OCI-LY3 (cell line): Measurements from ENCODE around the gene LRRC23.

Experiments used
- EZH2phosphoT487 ChIP-seq: fragments of 200-600 bp; shearing (Covaris generic); IDR thresholded peaks from 2 replicates; pipeline ENCODE4 v1.6.1; 2018; ENCODE audit warnings: antibody characterized with exemption, mixed run types, low read depth
- TF ChIP-seq, protein P1 (sequence below): fragments of 200-600, 300-600 bp; sonication (generic); IDR thresholded peaks from 2 replicates; pipeline ENCODE4 v1.5.1; 2014; ENCODE audit warnings: antibody characterized with exemption, low read length, low read depth

DNA sequence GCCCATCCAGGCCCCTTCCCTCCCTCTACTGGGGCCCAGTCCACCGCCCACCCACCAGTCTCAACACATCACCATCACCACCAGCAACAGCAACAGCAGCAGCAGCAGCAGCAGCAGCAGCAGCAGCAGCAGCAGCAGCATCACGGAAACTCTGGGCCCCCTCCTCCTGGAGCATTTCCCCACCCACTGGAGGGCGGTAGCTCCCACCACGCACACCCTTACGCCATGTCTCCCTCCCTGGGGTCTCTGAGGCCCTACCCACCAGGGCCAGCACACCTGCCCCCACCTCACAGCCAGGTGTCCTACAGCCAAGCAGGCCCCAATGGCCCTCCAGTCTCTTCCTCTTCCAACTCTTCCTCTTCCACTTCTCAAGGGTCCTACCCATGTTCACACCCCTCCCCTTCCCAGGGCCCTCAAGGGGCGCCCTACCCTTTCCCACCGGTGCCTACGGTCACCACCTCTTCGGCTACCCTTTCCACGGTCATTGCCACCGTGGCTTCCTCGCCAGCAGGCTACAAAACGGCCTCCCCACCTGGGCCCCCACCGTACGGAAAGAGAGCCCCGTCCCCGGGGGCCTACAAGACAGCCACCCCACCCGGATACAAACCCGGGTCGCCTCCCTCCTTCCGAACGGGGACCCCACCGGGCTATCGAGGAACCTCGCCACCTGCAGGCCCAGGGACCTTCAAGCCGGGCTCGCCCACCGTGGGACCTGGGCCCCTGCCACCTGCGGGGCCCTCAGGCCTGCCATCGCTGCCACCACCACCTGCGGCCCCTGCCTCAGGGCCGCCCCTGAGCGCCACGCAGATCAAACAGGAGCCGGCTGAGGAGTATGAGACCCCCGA is 32.2 kb downstream of the LRRC23 start:
- TF ChIP-seq, protein P1, sequence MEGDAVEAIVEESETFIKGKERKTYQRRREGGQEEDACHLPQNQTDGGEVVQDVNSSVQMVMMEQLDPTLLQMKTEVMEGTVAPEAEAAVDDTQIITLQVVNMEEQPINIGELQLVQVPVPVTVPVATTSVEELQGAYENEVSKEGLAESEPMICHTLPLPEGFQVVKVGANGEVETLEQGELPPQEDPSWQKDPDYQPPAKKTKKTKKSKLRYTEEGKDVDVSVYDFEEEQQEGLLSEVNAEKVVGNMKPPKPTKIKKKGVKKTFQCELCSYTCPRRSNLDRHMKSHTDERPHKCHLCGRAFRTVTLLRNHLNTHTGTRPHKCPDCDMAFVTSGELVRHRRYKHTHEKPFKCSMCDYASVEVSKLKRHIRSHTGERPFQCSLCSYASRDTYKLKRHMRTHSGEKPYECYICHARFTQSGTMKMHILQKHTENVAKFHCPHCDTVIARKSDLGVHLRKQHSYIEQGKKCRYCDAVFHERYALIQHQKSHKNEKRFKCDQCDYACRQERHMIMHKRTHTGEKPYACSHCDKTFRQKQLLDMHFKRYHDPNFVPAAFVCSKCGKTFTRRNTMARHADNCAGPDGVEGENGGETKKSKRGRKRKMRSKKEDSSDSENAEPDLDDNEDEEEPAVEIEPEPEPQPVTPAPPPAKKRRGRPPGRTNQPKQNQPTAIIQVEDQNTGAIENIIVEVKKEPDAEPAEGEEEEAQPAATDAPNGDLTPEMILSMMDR = 0 out of 2 replicates have a peak, but pooled peaks have one; percentile 10
- no peak for TF ChIP-seq EZH2phosphoT487
